HCT116 (cell line): ENCODE measurements around the gene NSMF. TPM values are rescaled to one million over a fixed set of nuclear protein-coding genes. Genes with fewer than 3 reads are reported as not detected.

Experiments used
- ATAC-seq: fragments of 200-7000 bp; cut with Tn5 transposase; 2 replicates; pipeline ENCODE4 v1.9.1; 2020; ENCODE audit warnings: mild to moderate bottlenecking, moderate library complexity
- BruUV-seq: library from RNA; stranded (reverse); fragments of 400-500 nt; replicated peaks from 2 replicates; lab custom pipeline; 2021; lab: Mats Ljungman, UMichigan
- CTCF ChIA-PET: fragments of 300-600 bp; sonication (Branson Sonifier 250); formaldehyde crosslinking; loops from one replicate; lab custom pipeline; 2021; ENCODE audit warnings: antibody characterized with exemption; lab: Charles Lee
- POLR2A ChIA-PET: fragments of 300-600, 350-600 bp; sonication (Branson Sonifier 250); formaldehyde crosslinking; loops from one replicate; lab custom pipeline; 2021; ENCODE audit warnings: antibody characterized with exemption; lab: Charles Lee
- RAD21 ChIA-PET, 2 experiments: fragments of 300-600 bp; sonication (Branson Sonifier 250); formaldehyde crosslinking; loops; one replicate each; lab custom pipeline; 2023; ENCODE audit warnings: low total read pairs in 2 of 2; ENCODE audit not compliant: uncharacterized antibody in 2 of 2, unreplicated experiment in 2 of 2, low non-redundant PET in 1 of 2; lab: Charles Lee
- DNase-seq: peaks from one replicate; pipeline ENCODE4 v3.0.0-alpha.2; 2010; ENCODE audit warnings: low read depth, low spot score
- H2AFZ ChIP-seq: fragments of 200-600 bp; shearing (Covaris generic), sonication (generic); 2 replicates; pipeline ENCODE4 v1.6.1; 2017; ENCODE audit warnings: low read depth, mixed run types, mixed read lengths, antibody characterized with exemption, low read length; ENCODE audit not compliant: poor library complexity, severe bottlenecking
- H3K27ac ChIP-seq: 2 replicates; pipeline ENCODE4 v1.5.1; 2012; ENCODE audit warnings: low read depth, low read length
- H3K27me3 ChIP-seq: fragments of 200-600 bp; sonication (generic); 2 replicates; pipeline ENCODE4 v1.6.1; 2016; ENCODE audit warnings: mixed run types, low read length, mixed read lengths; ENCODE audit not compliant: insufficient read depth
- H3K36me3 ChIP-seq, 2 experiments: fragments of 200-500 bp in 1 of 2; fragments of 200-600 bp in 1 of 2; sonication (Bioruptor generic) in 1 of 2; sonication (generic) in 1 of 2; 2 replicates each; pipeline versions ENCODE4 v1.5.1 to v1.6.1; 2014 to 2016; ENCODE audit warnings: low read length in 2 of 2, inconsistent platforms in 1 of 2, mixed read lengths in 1 of 2, mixed run types in 1 of 2; ENCODE audit not compliant: insufficient read depth in 2 of 2, control insufficient read depth in 1 of 2
- H3K4me1 ChIP-seq, 2 experiments: fragments of 200-600 bp in 1 of 2; sonication (generic) in 1 of 2; 2 replicates each; pipeline versions ENCODE4 v1.5.1 to v1.6.1; 2012 to 2017; ENCODE audit warnings: low read length in 2 of 2, inconsistent platforms in 1 of 2, mild to moderate bottlenecking in 1 of 2, mixed read lengths in 1 of 2, mixed run types in 1 of 2, moderate library complexity in 1 of 2; ENCODE audit not compliant: insufficient read depth in 2 of 2, control insufficient read depth in 1 of 2
- H3K4me2 ChIP-seq: fragments of 200-600 bp; sonication (generic); 2 replicates; pipeline ENCODE4 v1.6.1; 2017; ENCODE audit warnings: mixed run types, low read length, mixed read lengths
- H3K4me3 ChIP-seq, 2 experiments: fragments of 200-600 bp in 1 of 2; sonication (generic) in 1 of 2; replicated peaks in 1 of 2; 2 replicates each; pipeline ENCODE4 v1.5.1; 2011 to 2016; ENCODE audit warnings: low read length in 2 of 2, control low read depth in 1 of 2, low read depth in 1 of 2, mild to moderate bottlenecking in 1 of 2, mixed read lengths in 1 of 2, mixed run types in 1 of 2
- H3K79me2 ChIP-seq: fragments of 200-600 bp; sonication (generic); 2 replicates; pipeline ENCODE4 v1.6.1; 2017; ENCODE audit warnings: mild to moderate bottlenecking, mixed run types, low read length, moderate library complexity, mixed read lengths; ENCODE audit not compliant: insufficient read depth
- H3K9ac ChIP-seq: fragments of 200-600 bp; sonication (generic); 2 replicates; pipeline ENCODE4 v1.6.1; 2016; ENCODE audit warnings: low read length, mixed read lengths
- H3K9me2 ChIP-seq: fragments of 200-600 bp; sonication (generic), shearing (Covaris generic); 2 replicates; pipeline ENCODE4 v1.6.1; 2017; ENCODE audit warnings: mixed run types, mild to moderate bottlenecking, moderate library complexity; ENCODE audit not compliant: insufficient read depth
- H3K9me3 ChIP-seq, 2 experiments: fragments of 200-500 bp in 1 of 2; fragments of 200-600 bp in 1 of 2; sonication (Bioruptor generic) in 1 of 2; sonication (generic) in 1 of 2; 2 replicates each; pipeline ENCODE4 v1.6.1; 2014 to 2017; ENCODE audit warnings: low read length in 2 of 2, mixed read lengths in 2 of 2, inconsistent platforms in 1 of 2, low read depth in 1 of 2, mild to moderate bottlenecking in 1 of 2, mixed run types in 1 of 2, moderate library complexity in 1 of 2; ENCODE audit not compliant: control insufficient read depth in 1 of 2, insufficient read depth in 1 of 2
- H4K20me1 ChIP-seq: fragments of 200-600 bp; sonication (generic), shearing (Covaris generic); 2 replicates; pipeline ENCODE4 v1.6.1; 2017; ENCODE audit warnings: mixed run types, mild to moderate bottlenecking, moderate library complexity; ENCODE audit not compliant: insufficient read depth
- CTCF ChIP-seq, 3 experiments: fragments of 200-600 bp in 1 of 3; sonication (generic) in 1 of 3; IDR thresholded peaks in 2 of 3; conservative IDR thresholded peaks in 1 of 3; 2 replicates each; pipeline ENCODE4 v1.5.1; 2012 to 2017; ENCODE audit warnings: low read depth in 2 of 3, low read length in 2 of 3, antibody characterized with exemption in 1 of 3, borderline replicate concordance in 1 of 3, control low read depth in 1 of 3, mild to moderate bottlenecking in 1 of 3, mixed read lengths in 1 of 3, mixed run types in 1 of 3, moderate library complexity in 1 of 3; ENCODE audit not compliant: insufficient read depth in 1 of 3
- FOSL1 ChIP-seq: IDR thresholded peaks from 2 replicates; pipeline ENCODE4 v1.6.1; 2012; ENCODE audit warnings: low read depth
- POLR2AphosphoS5 ChIP-seq: IDR thresholded peaks from 2 replicates; pipeline ENCODE4 v1.6.1; 2011; ENCODE audit warnings: mild to moderate bottlenecking, low read depth, low read length, moderate library complexity
- SRF ChIP-seq: IDR thresholded peaks from 2 replicates; pipeline ENCODE4 v1.6.1; 2012; ENCODE audit warnings: low read depth
- ZFX ChIP-seq: fragments of 450-650 bp; IDR thresholded peaks from 2 replicates; pipeline ENCODE4 v1.6.1; 2017
- intact Hi-C: fragments of 100-400 bp; cut with micrococcal nuclease; formaldehyde crosslinking; loops from 2 replicates; pipeline ENCODE4 v1.10.0; 2022
- total RNA-seq: library from RNA; stranded (reverse); gene quantifications from one replicate; pipeline ENCODE4 v1.2.1, GENCODE V29; 2021; ENCODE audit not compliant: unreplicated experiment

NSMF gene
- total RNA-seq, 1 experiment from 2014 or later: 81.9 TPM

- Histone ChIP-seq H3K4me1 (peaks cover 20 to 51% of the 10 kb centered on the region in 2 experiments), H3K9me2 (no peaks in the 10 kb centered on the region), H3K4me3 (no peak overlapping the region; a peak in 1 of 4 replicates), H2AFZ (no peak overlapping the region), H4K20me1 (peaks cover 4% of the 10 kb centered on the region; the same call in 1 of the 2 replicates), H3K27ac (peak overlapping the region; percentile 70), H3K27me3 (no peaks in the 10 kb centered on the region), H3K4me2 (peak overlapping the region; percentile 40), H3K9me3 (no peaks in the 10 kb centered on the region), H3K36me3 (peaks cover 14 to 45% of the 10 kb centered on the region in 2 experiments; a peak in 3 of 4 replicates), H3K9ac (peak overlapping the region; percentile 26; the same call in 1 of the 2 replicates), H3K79me2 (peaks cover 47% of the 10 kb centered on the region)
- TF ChIP-seq ZFX: 0 out of 2 replicates have a peak, but pooled peaks have one; percentile 12
- no peak for TF ChIP-seq FOSL1
- BruUV-seq: no TSS peak
- CTCF ChIA-PET: no interaction called here
- DNase-seq (no peak), ATAC-seq (peak; percentile 2; the same call in 1 of the 2 replicates)
- intact Hi-C loops: no loop called here
- POLR2A ChIA-PET: no interaction called here
- RAD21 ChIA-PET: no interaction called here
These were observed 4.4 kb downstream of the NSMF start for GRCh38 chr9:137454597-137455358.

- no peak overlapping the region for H2AFZ ChIP-seq
- POLR2A ChIA-PET: no interaction called here
- peaks cover 47% of the 10 kb centered on the region for H3K79me2 ChIP-seq
- no peaks in the 10 kb centered on the region for H3K27me3 ChIP-seq
- RAD21 ChIA-PET: no interaction called here
- no peaks in the 10 kb centered on the region for H3K9me2 ChIP-seq
- H3K36me3 ChIP-seq: peaks cover 17 to 51% of the 10 kb centered on the region in 2 experiments; a peak in 3 of 4 replicates
- H3K27ac ChIP-seq: peak overlapping the region; percentile 70
- DNase-seq (no peak), ATAC-seq (peak; percentile 47)
- no peak for TF ChIP-seq SRF
- TF ChIP-seq CTCF (IDR thresholded peaks at IDR 0.05 in 2 of 3, conservative IDR thresholded peaks at IDR 0.05 in 1 of 3; ENCODE audit: borderline replicate concordance in 1 of 3, insufficient read depth in 1 of 3, low read depth in 2 of 3, low read length in 2 of 3): no peak
- peak; percentile 30; the same call in 1 of the 2 replicates for TF ChIP-seq POLR2AphosphoS5
- H3K9me3 ChIP-seq: no peaks in the 10 kb centered on the region
- peaks cover 4% of the 10 kb centered on the region; the same call in 1 of the 2 replicates for H4K20me1 ChIP-seq
- H3K4me2 ChIP-seq: peak overlapping the region; percentile 40
- intact Hi-C loops: no loop called here
- peak overlapping the region; percentile 26; the same call in 1 of the 2 replicates for H3K9ac ChIP-seq
- BruUV-seq: no TSS peak
- CTCF ChIA-PET: no interaction called here
- H3K4me1 ChIP-seq: peaks cover 16 to 46% of the 10 kb centered on the region in 2 experiments
- no peak overlapping the region; a peak in 1 of 4 replicates for H3K4me3 ChIP-seq
These were observed 5.0 kb downstream of the NSMF start for GRCh38 chr9:137454145-137454596.
